ENCODE data around the gene RPS15. TPM values are rescaled to one million over a fixed set of nuclear protein-coding genes. Genes with fewer than 3 reads are reported as not detected.

The RPS15 gene
- total RNA-seq, 1 donor from 2014 or later = 637 TPM

- no peak for DNase-seq
These were observed 17.6 kb upstream of the RPS15 start for GRCh38 chr19:1420590-1420989.

- DNase-seq = no peak
These were observed 16.8 kb upstream of the RPS15 start for GRCh38 chr19:1421218-1421957.

GRCh38 chr19:1421958-1422305 is 16.3 kb upstream of the RPS15 start:
- DNase-seq = no peak

- no peak for DNase-seq
These were observed 15.8 kb upstream of the RPS15 start for GRCh38 chr19:1422360-1422759.

- DNase-seq = no peak
These were observed 15.3 kb upstream of the RPS15 start for GRCh38 chr19:1422943-1423342.

GRCh38 chr19:1423436-1424191 is 14.6 kb upstream of the RPS15 start:
- DNase-seq = no peak

GRCh38 chr19:1424192-1424955 is 13.8 kb upstream of the RPS15 start:
- no peak for DNase-seq

- DNase-seq = no peak
These were observed 12.9 kb upstream of the RPS15 start for GRCh38 chr19:1425102-1425837.

- no peak for DNase-seq
These were observed 12.3 kb upstream of the RPS15 start for GRCh38 chr19:1425902-1426301.

- DNase-seq = no peak
These were observed 11.5 kb upstream of the RPS15 start for GRCh38 chr19:1426736-1427135.

GRCh38 chr19:1427221-1427920 is 10.8 kb upstream of the RPS15 start:
- DNase-seq = no peak

- no peak for DNase-seq
These were observed 9.3 kb upstream of the RPS15 start for GRCh38 chr19:1428738-1429391.

GRCh38 chr19:1429750-1430149 is 8.4 kb upstream of the RPS15 start:
- DNase-seq = no peak

- no peak for DNase-seq
These were observed 8.0 kb upstream of the RPS15 start for GRCh38 chr19:1430246-1430645.

GRCh38 chr19:1431759-1432506 is 6.3 kb upstream of the RPS15 start:
- DNase-seq = no peak

GRCh38 chr19:1432507-1432887 is 5.7 kb upstream of the RPS15 start:
- no peak for DNase-seq

GRCh38 chr19:1433119-1434039 is 4.8 kb upstream of the RPS15 start:
- DNase-seq = no peak

- DNase-seq = no peak
These were observed 4.2 kb upstream of the RPS15 start for GRCh38 chr19:1434040-1434366.

- no peak for DNase-seq
These were observed 3.6 kb upstream of the RPS15 start for GRCh38 chr19:1434577-1435060.
